ENCODE data around the gene ZNF853. TPM values are rescaled to one million over a fixed set of nuclear protein-coding genes. Genes with fewer than 3 reads are reported as not detected.

The ZNF853 gene
- polyA plus RNA-seq, 1 of the 3 experiments (the other 2 are of a cell fraction) = 15.9 TPM

DNA sequence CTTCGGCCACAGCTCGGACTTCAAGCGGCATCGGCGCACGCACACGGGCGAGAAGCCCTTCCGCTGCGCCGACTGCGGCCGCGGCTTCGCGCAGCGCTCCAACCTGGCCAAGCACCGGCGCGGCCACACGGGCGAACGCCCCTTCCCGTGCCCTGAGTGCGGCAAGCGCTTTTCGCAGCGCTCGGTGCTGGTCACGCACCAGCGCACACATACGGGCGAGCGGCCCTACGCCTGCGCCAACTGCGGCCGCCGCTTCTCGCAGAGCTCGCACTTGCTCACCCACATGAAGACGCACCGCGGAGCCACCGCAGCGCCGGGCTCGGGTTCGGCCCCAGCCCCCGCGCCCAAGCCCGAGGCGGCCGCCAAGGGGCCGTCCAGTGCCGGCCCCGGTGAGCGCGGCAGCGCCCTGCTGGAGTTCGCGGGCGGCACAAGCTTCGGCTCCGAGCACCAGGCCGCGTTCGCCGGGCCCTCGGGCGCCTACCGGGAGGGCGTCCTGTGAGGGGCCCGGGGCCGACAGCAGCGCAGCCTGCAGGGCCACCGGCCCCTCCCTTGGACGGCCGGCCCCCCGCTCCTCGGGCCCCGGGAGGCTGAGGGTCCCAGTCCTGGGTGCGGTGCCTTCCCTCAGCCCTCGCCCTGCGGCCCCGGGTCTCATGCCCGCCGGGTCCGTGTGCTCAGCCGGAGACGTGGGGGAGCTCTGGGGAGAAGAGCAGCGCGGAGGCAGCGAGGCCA, 38.9 kb downstream of the ZNF853 start:
- Histone ChIP-seq H3K27ac (ENCODE audit: low read depth in 2 of 2, low read length in 1 of 2) (no peak overlapping the region), H3K9me2 (no peaks in the 10 kb centered on the region), H2AFZ (ENCODE audit: low read depth) (no peak overlapping the region), H3K4me3 (ENCODE audit: low read depth in 2 of 2, low read length in 1 of 2) (no peak overlapping the region; a peak in 1 of 4 replicates), H3F3A (replicated peaks; ENCODE audit: insufficient read depth) (peaks cover 11% of the 10 kb centered on the region), H3K79me2 (ENCODE audit: insufficient read depth) (no peaks in the 10 kb centered on the region), H3K36me3 (replicated peaks in 1 of 2; ENCODE audit: control insufficient read depth in 1 of 2, insufficient read depth in 2 of 2, low read length in 1 of 2) (peaks cover 39 to 54% of the 10 kb centered on the region in 2 experiments), H3K4me1 (ENCODE audit: control insufficient read depth in 1 of 2, insufficient read depth in 2 of 2, low read depth in 1 of 2, low read length in 1 of 2) (peaks cover 0 to 7% of the 10 kb centered on the region in 2 experiments; a peak in 1 of 4 replicates), H3K27me3 (ENCODE audit: insufficient read depth) (no peaks in the 10 kb centered on the region), H4K20me1 (ENCODE audit: insufficient read depth) (no peaks in the 10 kb centered on the region), H3K4me2 (no peak overlapping the region), H3K9me3 (no peaks in the 10 kb centered on the region), H3K9ac (no peak overlapping the region)
- ChIA-PET CTCF (no interaction called here), POLR2A (no interaction called here)
- no peak for DNase-seq
- WGBS (ENCODE audit: low lambda C conversion rate) = 97% methylated on average over 80 of the region's 94 CpGs
- no peak for TF ChIP-seq FOSL2 (IDR thresholded peaks at IDR 0.05; ENCODE audit: borderline replicate concordance, low read depth)
- TF ChIP-seq, protein P1, sequence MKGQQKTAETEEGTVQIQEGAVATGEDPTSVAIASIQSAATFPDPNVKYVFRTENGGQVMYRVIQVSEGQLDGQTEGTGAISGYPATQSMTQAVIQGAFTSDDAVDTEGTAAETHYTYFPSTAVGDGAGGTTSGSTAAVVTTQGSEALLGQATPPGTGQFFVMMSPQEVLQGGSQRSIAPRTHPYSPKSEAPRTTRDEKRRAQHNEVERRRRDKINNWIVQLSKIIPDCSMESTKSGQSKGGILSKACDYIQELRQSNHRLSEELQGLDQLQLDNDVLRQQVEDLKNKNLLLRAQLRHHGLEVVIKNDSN (IDR thresholded peaks at IDR 0.05; ENCODE audit: borderline replicate concordance, low read depth) = no peak
- TF ChIP-seq, protein P2, sequence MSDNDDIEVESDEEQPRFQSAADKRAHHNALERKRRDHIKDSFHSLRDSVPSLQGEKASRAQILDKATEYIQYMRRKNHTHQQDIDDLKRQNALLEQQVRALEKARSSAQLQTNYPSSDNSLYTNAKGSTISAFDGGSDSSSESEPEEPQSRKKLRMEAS (IDR thresholded peaks at IDR 0.05; ENCODE audit: low read depth) = no peak
- no peak for TF ChIP-seq YY1 (IDR thresholded peaks at IDR 0.05; ENCODE audit: low read depth)
- TF ChIP-seq EP300 (IDR thresholded peaks at IDR 0.05; ENCODE audit: borderline replicate concordance in 1 of 2, low read depth in 1 of 2, low read length in 1 of 2) = no peak
- TF ChIP-seq SIN3A (IDR thresholded peaks at IDR 0.05; ENCODE audit: borderline replicate concordance, low read depth, low read length) = no peak
- no peak for TF ChIP-seq ELF1 (IDR thresholded peaks at IDR 0.05)
- TF ChIP-seq EZH2phosphoT487 (IDR thresholded peaks at IDR 0.05; ENCODE audit: borderline replicate concordance, low read depth) = no peak
- no peak for TF ChIP-seq GABPA (IDR thresholded peaks at IDR 0.05; ENCODE audit: low read depth)
- TF ChIP-seq, protein P3, sequence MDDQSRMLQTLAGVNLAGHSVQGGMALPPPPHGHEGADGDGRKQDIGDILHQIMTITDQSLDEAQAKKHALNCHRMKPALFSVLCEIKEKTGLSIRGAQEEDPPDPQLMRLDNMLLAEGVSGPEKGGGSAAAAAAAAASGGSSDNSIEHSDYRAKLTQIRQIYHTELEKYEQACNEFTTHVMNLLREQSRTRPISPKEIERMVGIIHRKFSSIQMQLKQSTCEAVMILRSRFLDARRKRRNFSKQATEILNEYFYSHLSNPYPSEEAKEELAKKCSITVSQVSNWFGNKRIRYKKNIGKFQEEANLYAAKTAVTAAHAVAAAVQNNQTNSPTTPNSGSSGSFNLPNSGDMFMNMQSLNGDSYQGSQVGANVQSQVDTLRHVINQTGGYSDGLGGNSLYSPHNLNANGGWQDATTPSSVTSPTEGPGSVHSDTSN (IDR thresholded peaks at IDR 0.05) = no peak
- TF ChIP-seq CHD2 (IDR thresholded peaks at IDR 0.05; ENCODE audit: low read length, partially characterized antibody) = no peak
- TF ChIP-seq, protein P4, sequence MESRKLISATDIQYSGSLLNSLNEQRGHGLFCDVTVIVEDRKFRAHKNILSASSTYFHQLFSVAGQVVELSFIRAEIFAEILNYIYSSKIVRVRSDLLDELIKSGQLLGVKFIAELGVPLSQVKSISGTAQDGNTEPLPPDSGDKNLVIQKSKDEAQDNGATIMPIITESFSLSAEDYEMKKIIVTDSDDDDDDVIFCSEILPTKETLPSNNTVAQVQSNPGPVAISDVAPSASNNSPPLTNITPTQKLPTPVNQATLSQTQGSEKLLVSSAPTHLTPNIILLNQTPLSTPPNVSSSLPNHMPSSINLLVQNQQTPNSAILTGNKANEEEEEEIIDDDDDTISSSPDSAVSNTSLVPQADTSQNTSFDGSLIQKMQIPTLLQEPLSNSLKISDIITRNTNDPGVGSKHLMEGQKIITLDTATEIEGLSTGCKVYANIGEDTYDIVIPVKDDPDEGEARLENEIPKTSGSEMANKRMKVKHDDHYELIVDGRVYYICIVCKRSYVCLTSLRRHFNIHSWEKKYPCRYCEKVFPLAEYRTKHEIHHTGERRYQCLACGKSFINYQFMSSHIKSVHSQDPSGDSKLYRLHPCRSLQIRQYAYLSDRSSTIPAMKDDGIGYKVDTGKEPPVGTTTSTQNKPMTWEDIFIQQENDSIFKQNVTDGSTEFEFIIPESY (IDR thresholded peaks at IDR 0.05; ENCODE audit: borderline replicate concordance, low read depth) = no peak
- no peak for TF ChIP-seq RFX5 (IDR thresholded peaks at IDR 0.05; ENCODE audit: low read length)
- no peak for TF ChIP-seq RAD21 (IDR thresholded peaks at IDR 0.05; ENCODE audit: low read length)
- TF ChIP-seq, protein P5, sequence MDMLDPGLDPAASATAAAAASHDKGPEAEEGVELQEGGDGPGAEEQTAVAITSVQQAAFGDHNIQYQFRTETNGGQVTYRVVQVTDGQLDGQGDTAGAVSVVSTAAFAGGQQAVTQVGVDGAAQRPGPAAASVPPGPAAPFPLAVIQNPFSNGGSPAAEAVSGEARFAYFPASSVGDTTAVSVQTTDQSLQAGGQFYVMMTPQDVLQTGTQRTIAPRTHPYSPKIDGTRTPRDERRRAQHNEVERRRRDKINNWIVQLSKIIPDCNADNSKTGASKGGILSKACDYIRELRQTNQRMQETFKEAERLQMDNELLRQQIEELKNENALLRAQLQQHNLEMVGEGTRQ (IDR thresholded peaks at IDR 0.05; ENCODE audit: borderline replicate concordance, low read depth, low read length) = no peak
- TF ChIP-seq NRF1 (IDR thresholded peaks at IDR 0.05; ENCODE audit: low read depth, low read length) = no peak
